Body of pancreas (tissue), 4 donors: ENCODE measurements around the gene RTCB. TPM values are rescaled to one million over a fixed set of nuclear protein-coding genes. Genes with fewer than 3 reads are reported as not detected.
A peak's percentile ranks its signal among the peaks of the same experiment; 100 is the strongest.

Source experiments
- ATAC-seq: fragments of 150-250 bp; one replicate; pipeline ENCODE4 v1.9.1; 2016
- DNase-seq, 4 donors: peaks; one replicate each; pipeline ENCODE4 v3.0.0-alpha.2; 2019
- H3K27ac ChIP-seq, 4 donors: fragments of 200-600 bp; sonication (generic); 1 replicate in 3 of 4; 2 replicates in 1 of 4; pipeline versions ENCODE4 v1.5.1 to v1.6.1; 2016 to 2019; ENCODE audit warnings: mild to moderate bottlenecking in 1 of 4, mixed read lengths in 1 of 4, moderate library complexity in 1 of 4
- H3K27me3 ChIP-seq, 2 donors: fragments of 200-600 bp; sonication (generic); one replicate each; pipeline ENCODE4 v1.6.0; 2016; ENCODE audit warnings: mild to moderate bottlenecking in 1 of 2
- H3K36me3 ChIP-seq, 2 donors: fragments of 200-600 bp; sonication (generic); replicated peaks in 1 of 2; 2 replicates each; pipeline ENCODE4 v1.5.1; 2016; ENCODE audit warnings: low read depth in 2 of 2; ENCODE audit not compliant: insufficient read depth in 1 of 2
- H3K4me1 ChIP-seq: fragments of 200-600 bp; sonication (generic); one replicate; pipeline ENCODE4 v1.6.0; 2016
- H3K4me3 ChIP-seq, 2 donors: fragments of 200-600 bp; sonication (generic); 1 replicate in 1 of 2; 2 replicates in 1 of 2; pipeline ENCODE4 v1.5.1; 2016 to 2019
- H3K9me3 ChIP-seq, 3 donors: fragments of 200-600 bp; sonication (generic); 1 replicate in 2 of 3; 2 replicates in 1 of 3; pipeline ENCODE4 v1.5.1; 2016
- CTCF ChIP-seq, 7 experiments: fragments of 450-650 bp in 4 of 7; fragments of 200-600 bp in 3 of 7; sonication (generic) in 3 of 7; IDR thresholded peaks; one replicate each; pipeline ENCODE4 v1.5.1; 2016 to 2019; ENCODE audit warnings: antibody characterized with exemption in 7 of 7
- POLR2A ChIP-seq, 3 donors: fragments of 450-650 bp; IDR thresholded peaks; one replicate each; pipeline ENCODE4 v1.6.1; 2016; ENCODE audit warnings: antibody characterized with exemption in 3 of 3, mild to moderate bottlenecking in 2 of 3
- WGBS, 2 donors: methylation state at CpG; one replicate each; pipeline ENCODE4 v1.1.5; 2017; 5-methylcytosine and 5-hydroxymethylcytosine counted together
- intact Hi-C: fragments of 100-400 bp; cut with DNase I; formaldehyde crosslinking; loops from one replicate; pipeline ENCODE4 v1.15.1; 2023
- total RNA-seq, 2 donors: library from RNA; depleted of rRNA; stranded (reverse); fragments of >200 nt; gene quantifications; one replicate each; pipeline ENCODE4 v1.1.0, GENCODE V29; 2016

RTCB gene
- total RNA-seq, 2 donors from 2014 or later = 50.6 to 64.3 TPM

DNA sequence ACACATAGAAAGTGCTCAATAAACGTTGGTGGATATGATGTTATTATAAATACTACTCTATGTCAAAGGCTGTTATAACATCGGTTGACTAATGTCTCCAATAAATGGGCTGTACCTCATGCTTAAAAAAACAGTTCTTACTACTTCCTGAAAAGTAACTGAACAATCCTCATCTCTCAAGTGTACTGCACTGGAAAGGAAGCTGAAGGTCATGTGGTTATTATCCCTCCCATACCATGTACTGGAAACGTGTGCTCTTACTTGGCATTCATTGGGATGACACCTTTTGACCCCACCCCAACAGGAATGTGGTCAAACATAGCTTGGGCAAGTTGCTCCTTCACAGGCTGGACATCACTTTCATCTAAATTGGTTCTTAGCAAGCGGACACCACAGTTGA, 10.6 kb downstream of the RTCB start:
- 64 to 66% methylated on average over 4 of the region's 4 CpGs for WGBS, 2 donors
- Histone ChIP-seq H3K27me3 (no peaks in the 10 kb centered on the region), H3K9me3 (no peaks in the 10 kb centered on the region), H3K4me3 (no peak overlapping the region), H3K27ac (no peak overlapping the region), H3K36me3 (peaks cover 2 to 39% of the 10 kb centered on the region in 2 donors), H3K4me1 (no peaks in the 10 kb centered on the region)
- intact Hi-C loops = no loop called here
- TF ChIP-seq CTCF (IDR thresholded peaks at IDR 0.05) (no peak), POLR2A (IDR thresholded peaks at IDR 0.05) (no peak)
- DNase-seq (no peak), ATAC-seq (no peak)

GRCh38 chr22:32396746-32397145, 15.3 kb downstream of the RTCB start:
- Histone ChIP-seq H3K9me3 (no peaks in the 10 kb centered on the region), H3K27me3 (no peaks in the 10 kb centered on the region), H3K4me1 (no peaks in the 10 kb centered on the region), H3K27ac (no peak overlapping the region), H3K36me3 (peaks cover 34 to 71% of the 10 kb centered on the region in 2 donors), H3K4me3 (no peak overlapping the region)
- no peak for TF ChIP-seq CTCF (IDR thresholded peaks at IDR 0.05)
- no peak for TF ChIP-seq POLR2A (IDR thresholded peaks at IDR 0.05)
- no peak for DNase-seq
- intact Hi-C loops = no loop called here
- ATAC-seq = no peak
- 87 to 88% methylated on average over 5 of the region's 5 CpGs for WGBS, 2 donors

DNA sequence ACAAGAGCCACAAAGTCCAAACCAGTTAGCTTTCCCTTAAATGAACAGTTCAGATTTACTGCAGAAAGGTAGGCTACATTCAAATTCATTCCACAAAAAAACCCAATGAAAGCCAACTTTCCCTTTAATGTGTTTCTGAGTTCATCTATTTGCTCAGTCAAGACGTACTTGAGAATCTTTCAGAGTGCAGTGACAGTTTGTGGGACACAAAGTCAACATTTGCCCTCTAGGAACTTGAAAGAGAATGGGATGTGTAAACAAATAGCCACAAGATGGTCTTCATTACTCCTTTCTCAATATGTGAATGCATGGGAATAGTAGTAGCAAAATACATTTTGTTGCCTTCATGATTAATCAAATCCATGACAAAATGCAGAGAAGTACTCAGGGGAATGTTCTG, 15.8 kb downstream of the RTCB start:
- peaks cover 34 to 67% of the 10 kb centered on the region in 2 donors for H3K36me3 ChIP-seq
- ATAC-seq (no peak), DNase-seq (no peak)
- H3K9me3 ChIP-seq = no peaks in the 10 kb centered on the region
- no peaks in the 10 kb centered on the region for H3K4me1 ChIP-seq
- TF ChIP-seq POLR2A (IDR thresholded peaks at IDR 0.05) = no peak
- no peak for TF ChIP-seq CTCF (IDR thresholded peaks at IDR 0.05)
- intact Hi-C loops = no loop called here
- 74 to 88% methylated on average over 1 of the region's 1 CpG for WGBS, 2 donors
- H3K27ac ChIP-seq = no peak overlapping the region
- no peaks in the 10 kb centered on the region for H3K27me3 ChIP-seq
- no peak overlapping the region for H3K4me3 ChIP-seq

GRCh38 chr22:32395107-32395506, 16.9 kb downstream of the RTCB start:
- 87 to 92% methylated on average over 5 of the region's 5 CpGs for WGBS, 2 donors
- H3K27ac ChIP-seq = no peak overlapping the region
- DNase-seq (no peak), ATAC-seq (no peak)
- intact Hi-C loops = no loop called here
- TF ChIP-seq CTCF (IDR thresholded peaks at IDR 0.05) (no peak), POLR2A (IDR thresholded peaks at IDR 0.05) (no peak)
- H3K27me3 ChIP-seq = no peaks in the 10 kb centered on the region
- no peaks in the 10 kb centered on the region for H3K9me3 ChIP-seq
- peaks cover 34 to 59% of the 10 kb centered on the region in 2 donors for H3K36me3 ChIP-seq
- no peak overlapping the region for H3K4me3 ChIP-seq
- H3K4me1 ChIP-seq = no peaks in the 10 kb centered on the region

GRCh38 chr22:32389685-32390084, 22.4 kb downstream of the RTCB start:
- Histone ChIP-seq H3K9me3 (no peaks in the 10 kb centered on the region), H3K4me1 (no peaks in the 10 kb centered on the region), H3K27me3 (no peaks in the 10 kb centered on the region), H3K4me3 (no peak overlapping the region), H3K36me3 (peaks cover 34 to 35% of the 10 kb centered on the region in 2 donors), H3K27ac (no peak overlapping the region)
- ATAC-seq (no peak), DNase-seq (peak in 1 of 4 donors; percentile 14)
- intact Hi-C loops = no loop called here
- 79 to 87% methylated on average over 4 of the region's 4 CpGs for WGBS, 2 donors
- TF ChIP-seq POLR2A (IDR thresholded peaks at IDR 0.05) = no peak
- peak in 3 of 7 experiments; percentile 14 to 22 (median 16) for TF ChIP-seq CTCF (IDR thresholded peaks at IDR 0.05)
